Suprapubic skin (tissue), 4 donors: Measurements from ENCODE around the gene C5orf24.

Experiments used
- EP300 ChIP-seq: sonication (generic); formaldehyde crosslinking; IDR thresholded peaks from one replicate; pipeline ENCODE4 v1.6.1; 2017; ENCODE audit warnings: antibody characterized with exemption
- POLR2A ChIP-seq, 2 donors: fragments of 450-650 bp; IDR thresholded peaks; one replicate each; pipeline ENCODE4 v1.6.1; 2017; ENCODE audit warnings: antibody characterized with exemption in 2 of 2, mild to moderate bottlenecking in 2 of 2, moderate library complexity in 2 of 2
- POLR2AphosphoS5 ChIP-seq, 3 donors: sonication (generic); formaldehyde crosslinking; IDR thresholded peaks; one replicate each; pipeline ENCODE4 v1.6.1; 2017; ENCODE audit warnings: antibody characterized with exemption in 3 of 3
- TF ChIP-seq, protein P1 (sequence below), 2 donors: fragments of 200-600 bp in 1 of 2; fragments of 450-650 bp in 1 of 2; sonication (generic) in 1 of 2; IDR thresholded peaks; one replicate each; pipeline ENCODE4 v1.5.1; 2016 to 2019; ENCODE audit warnings: antibody characterized with exemption in 2 of 2, mild to moderate bottlenecking in 1 of 2, moderate library complexity in 1 of 2

DNA sequence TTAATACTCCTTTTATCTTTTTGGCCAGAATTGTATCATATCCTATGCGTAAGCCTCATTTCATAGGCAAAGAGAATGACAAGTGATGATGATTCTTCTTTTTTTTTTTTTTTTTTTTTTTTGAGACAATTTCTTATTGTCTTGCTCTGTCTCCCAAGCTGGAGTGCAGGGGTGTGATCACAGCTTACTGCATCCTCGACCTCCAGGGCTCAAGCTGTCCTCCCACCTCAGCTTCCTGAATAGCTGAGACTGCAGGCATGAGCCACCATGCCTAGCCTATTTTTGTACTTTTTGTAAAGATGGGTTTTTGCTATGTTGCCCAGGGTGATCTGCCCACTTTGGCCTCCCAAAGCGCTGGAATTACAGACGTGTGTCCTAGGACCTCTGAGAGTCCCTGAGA, 41.9 kb upstream of the C5orf24 start:
- TF ChIP-seq, protein P1, sequence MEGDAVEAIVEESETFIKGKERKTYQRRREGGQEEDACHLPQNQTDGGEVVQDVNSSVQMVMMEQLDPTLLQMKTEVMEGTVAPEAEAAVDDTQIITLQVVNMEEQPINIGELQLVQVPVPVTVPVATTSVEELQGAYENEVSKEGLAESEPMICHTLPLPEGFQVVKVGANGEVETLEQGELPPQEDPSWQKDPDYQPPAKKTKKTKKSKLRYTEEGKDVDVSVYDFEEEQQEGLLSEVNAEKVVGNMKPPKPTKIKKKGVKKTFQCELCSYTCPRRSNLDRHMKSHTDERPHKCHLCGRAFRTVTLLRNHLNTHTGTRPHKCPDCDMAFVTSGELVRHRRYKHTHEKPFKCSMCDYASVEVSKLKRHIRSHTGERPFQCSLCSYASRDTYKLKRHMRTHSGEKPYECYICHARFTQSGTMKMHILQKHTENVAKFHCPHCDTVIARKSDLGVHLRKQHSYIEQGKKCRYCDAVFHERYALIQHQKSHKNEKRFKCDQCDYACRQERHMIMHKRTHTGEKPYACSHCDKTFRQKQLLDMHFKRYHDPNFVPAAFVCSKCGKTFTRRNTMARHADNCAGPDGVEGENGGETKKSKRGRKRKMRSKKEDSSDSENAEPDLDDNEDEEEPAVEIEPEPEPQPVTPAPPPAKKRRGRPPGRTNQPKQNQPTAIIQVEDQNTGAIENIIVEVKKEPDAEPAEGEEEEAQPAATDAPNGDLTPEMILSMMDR (IDR thresholded peaks at IDR 0.05) = no peak
- TF ChIP-seq POLR2AphosphoS5 (IDR thresholded peaks at IDR 0.05) (no peak), POLR2A (IDR thresholded peaks at IDR 0.05) (no peak), EP300 (no peak)
